Neural cell (in vitro differentiated cells): Measurements from ENCODE around the gene CDH4.

Experiments used
- EP300 ChIP-seq: fragments of 450-650 bp; conservative IDR thresholded peaks from 2 replicates; pipeline ENCODE4 v1.6.1; 2014; ENCODE audit warnings: antibody characterized with exemption, mild to moderate bottlenecking, moderate library complexity; ENCODE audit not compliant: poor library complexity, severe bottlenecking
- EZH2 ChIP-seq: fragments of 200-600, 300-800 bp; shearing (Covaris generic), sonication (generic); IDR thresholded peaks from 2 replicates; pipeline ENCODE4 v1.6.1; 2014; ENCODE audit warnings: antibody characterized with exemption, low read length, borderline replicate concordance, mild to moderate bottlenecking; ENCODE audit not compliant: insufficient read depth, poor library complexity, severe bottlenecking
- MXI1 ChIP-seq: fragments of 450-650 bp; conservative IDR thresholded peaks from 2 replicates; pipeline ENCODE4 v1.6.1; 2014; ENCODE audit warnings: antibody characterized with exemption, mild to moderate bottlenecking; ENCODE audit not compliant: poor library complexity, severe bottlenecking
- POLR2AphosphoS5 ChIP-seq: IDR thresholded peaks from 2 replicates; pipeline ENCODE4 v1.6.1; 2012
- RAD21 ChIP-seq: fragments of 450-650 bp; conservative IDR thresholded peaks from 2 replicates; pipeline ENCODE4 v1.6.1; 2014; ENCODE audit warnings: antibody characterized with exemption, mild to moderate bottlenecking, moderate library complexity
- TF ChIP-seq, protein P1 (sequence below): fragments of 450-650 bp; IDR thresholded peaks from 2 replicates; pipeline ENCODE4 v1.5.1; 2014; ENCODE audit warnings: antibody characterized with exemption, mild to moderate bottlenecking, moderate library complexity; ENCODE audit not compliant: poor library complexity, severe bottlenecking
- TF ChIP-seq, protein P2 (sequence below): IDR thresholded peaks from 2 replicates; pipeline ENCODE4 v1.6.1; 2012; ENCODE audit warnings: borderline replicate concordance

DNA sequence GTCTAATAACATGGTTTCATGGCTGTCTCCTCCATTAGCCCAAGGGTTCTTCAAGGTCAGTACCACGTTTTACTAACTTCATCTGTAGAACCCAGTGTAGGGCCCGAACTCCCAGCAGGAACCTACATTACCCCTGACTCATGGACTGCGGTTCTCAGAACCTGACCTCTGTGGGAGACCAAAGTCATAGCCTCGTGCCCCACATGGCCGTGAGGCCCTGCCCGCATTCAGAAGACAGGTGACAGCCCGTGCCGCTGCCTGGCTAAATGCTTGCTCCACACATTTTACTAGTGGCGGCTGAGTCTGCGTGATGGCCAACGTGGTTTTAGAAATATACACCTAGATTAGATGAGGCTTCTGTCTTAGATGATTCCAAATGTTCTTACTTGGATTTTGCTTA is 94.9 kb downstream of the CDH4 start:
- TF ChIP-seq, protein P1, sequence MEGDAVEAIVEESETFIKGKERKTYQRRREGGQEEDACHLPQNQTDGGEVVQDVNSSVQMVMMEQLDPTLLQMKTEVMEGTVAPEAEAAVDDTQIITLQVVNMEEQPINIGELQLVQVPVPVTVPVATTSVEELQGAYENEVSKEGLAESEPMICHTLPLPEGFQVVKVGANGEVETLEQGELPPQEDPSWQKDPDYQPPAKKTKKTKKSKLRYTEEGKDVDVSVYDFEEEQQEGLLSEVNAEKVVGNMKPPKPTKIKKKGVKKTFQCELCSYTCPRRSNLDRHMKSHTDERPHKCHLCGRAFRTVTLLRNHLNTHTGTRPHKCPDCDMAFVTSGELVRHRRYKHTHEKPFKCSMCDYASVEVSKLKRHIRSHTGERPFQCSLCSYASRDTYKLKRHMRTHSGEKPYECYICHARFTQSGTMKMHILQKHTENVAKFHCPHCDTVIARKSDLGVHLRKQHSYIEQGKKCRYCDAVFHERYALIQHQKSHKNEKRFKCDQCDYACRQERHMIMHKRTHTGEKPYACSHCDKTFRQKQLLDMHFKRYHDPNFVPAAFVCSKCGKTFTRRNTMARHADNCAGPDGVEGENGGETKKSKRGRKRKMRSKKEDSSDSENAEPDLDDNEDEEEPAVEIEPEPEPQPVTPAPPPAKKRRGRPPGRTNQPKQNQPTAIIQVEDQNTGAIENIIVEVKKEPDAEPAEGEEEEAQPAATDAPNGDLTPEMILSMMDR: no peak
- TF ChIP-seq POLR2AphosphoS5: no peak
- TF ChIP-seq EP300: no peak
- TF ChIP-seq, protein P2, sequence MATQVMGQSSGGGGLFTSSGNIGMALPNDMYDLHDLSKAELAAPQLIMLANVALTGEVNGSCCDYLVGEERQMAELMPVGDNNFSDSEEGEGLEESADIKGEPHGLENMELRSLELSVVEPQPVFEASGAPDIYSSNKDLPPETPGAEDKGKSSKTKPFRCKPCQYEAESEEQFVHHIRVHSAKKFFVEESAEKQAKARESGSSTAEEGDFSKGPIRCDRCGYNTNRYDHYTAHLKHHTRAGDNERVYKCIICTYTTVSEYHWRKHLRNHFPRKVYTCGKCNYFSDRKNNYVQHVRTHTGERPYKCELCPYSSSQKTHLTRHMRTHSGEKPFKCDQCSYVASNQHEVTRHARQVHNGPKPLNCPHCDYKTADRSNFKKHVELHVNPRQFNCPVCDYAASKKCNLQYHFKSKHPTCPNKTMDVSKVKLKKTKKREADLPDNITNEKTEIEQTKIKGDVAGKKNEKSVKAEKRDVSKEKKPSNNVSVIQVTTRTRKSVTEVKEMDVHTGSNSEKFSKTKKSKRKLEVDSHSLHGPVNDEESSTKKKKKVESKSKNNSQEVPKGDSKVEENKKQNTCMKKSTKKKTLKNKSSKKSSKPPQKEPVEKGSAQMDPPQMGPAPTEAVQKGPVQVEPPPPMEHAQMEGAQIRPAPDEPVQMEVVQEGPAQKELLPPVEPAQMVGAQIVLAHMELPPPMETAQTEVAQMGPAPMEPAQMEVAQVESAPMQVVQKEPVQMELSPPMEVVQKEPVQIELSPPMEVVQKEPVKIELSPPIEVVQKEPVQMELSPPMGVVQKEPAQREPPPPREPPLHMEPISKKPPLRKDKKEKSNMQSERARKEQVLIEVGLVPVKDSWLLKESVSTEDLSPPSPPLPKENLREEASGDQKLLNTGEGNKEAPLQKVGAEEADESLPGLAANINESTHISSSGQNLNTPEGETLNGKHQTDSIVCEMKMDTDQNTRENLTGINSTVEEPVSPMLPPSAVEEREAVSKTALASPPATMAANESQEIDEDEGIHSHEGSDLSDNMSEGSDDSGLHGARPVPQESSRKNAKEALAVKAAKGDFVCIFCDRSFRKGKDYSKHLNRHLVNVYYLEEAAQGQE: no peak
- no peak for TF ChIP-seq MXI1
- TF ChIP-seq EZH2: no peak
- TF ChIP-seq RAD21: no peak
